ENCODE data around the gene LUZP2.

The LUZP2 gene

DNA sequence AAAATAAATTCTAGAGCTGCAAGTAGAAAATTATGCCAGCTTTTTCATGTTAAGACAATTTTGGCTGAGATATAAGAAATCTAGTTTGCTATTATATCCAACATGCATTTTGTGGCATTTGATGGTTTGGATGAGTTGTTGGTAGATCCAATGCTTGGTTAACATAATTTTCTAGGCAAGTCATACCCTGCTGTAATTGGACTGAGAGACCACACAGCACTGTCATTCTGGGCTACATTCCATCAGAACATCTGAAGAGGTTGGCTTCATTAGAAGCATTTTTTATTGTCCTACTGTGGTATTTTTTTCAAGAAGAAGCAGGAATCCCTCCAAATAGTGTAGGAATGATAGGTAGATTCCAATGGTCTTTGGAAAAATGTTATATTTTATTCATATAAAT lies 561.0 kb downstream of the LUZP2 start:
- no peak for DNase-seq (ENCODE audit: low read depth)
- no peak overlapping the region for H3K4me3 ChIP-seq (ENCODE audit: low read length)
- TF ChIP-seq, protein P1, sequence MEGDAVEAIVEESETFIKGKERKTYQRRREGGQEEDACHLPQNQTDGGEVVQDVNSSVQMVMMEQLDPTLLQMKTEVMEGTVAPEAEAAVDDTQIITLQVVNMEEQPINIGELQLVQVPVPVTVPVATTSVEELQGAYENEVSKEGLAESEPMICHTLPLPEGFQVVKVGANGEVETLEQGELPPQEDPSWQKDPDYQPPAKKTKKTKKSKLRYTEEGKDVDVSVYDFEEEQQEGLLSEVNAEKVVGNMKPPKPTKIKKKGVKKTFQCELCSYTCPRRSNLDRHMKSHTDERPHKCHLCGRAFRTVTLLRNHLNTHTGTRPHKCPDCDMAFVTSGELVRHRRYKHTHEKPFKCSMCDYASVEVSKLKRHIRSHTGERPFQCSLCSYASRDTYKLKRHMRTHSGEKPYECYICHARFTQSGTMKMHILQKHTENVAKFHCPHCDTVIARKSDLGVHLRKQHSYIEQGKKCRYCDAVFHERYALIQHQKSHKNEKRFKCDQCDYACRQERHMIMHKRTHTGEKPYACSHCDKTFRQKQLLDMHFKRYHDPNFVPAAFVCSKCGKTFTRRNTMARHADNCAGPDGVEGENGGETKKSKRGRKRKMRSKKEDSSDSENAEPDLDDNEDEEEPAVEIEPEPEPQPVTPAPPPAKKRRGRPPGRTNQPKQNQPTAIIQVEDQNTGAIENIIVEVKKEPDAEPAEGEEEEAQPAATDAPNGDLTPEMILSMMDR (conservative IDR thresholded peaks at IDR 0.05; ENCODE audit: low read depth, low read length): no peak

GRCh38 chr11:25065746-25066145 lies 568.9 kb downstream of the LUZP2 start:
- TF ChIP-seq, protein P1 (conservative IDR thresholded peaks at IDR 0.05; ENCODE audit: low read depth, low read length): no peak
- H3K4me3 ChIP-seq (ENCODE audit: low read length): no peak overlapping the region
- peak; percentile 43 for DNase-seq (ENCODE audit: low read depth)

DNA sequence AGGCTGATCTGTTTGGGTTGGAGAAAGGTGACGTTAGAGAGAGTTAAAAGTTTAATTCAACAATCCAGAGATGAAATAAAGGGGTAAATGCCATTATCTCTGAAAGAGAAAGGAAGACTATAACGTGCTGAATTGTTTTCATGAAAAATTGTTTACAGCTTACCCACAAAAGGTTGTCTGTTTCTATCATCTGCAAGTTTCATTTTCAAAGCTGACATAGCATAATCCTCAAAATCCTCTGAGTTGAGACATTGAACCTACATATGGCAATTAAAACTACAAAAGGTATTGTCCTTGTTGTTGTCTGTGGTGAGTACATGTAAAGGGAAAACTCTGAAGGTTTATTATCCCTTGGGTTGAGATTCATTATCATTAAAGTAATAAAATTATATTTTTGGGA lies 569.9 kb downstream of the LUZP2 start:
- DNase-seq (ENCODE audit: low read depth): no peak
- TF ChIP-seq, protein P1 (conservative IDR thresholded peaks at IDR 0.05; ENCODE audit: low read depth, low read length): no peak
- H3K4me3 ChIP-seq (ENCODE audit: low read length): no peak overlapping the region

DNA sequence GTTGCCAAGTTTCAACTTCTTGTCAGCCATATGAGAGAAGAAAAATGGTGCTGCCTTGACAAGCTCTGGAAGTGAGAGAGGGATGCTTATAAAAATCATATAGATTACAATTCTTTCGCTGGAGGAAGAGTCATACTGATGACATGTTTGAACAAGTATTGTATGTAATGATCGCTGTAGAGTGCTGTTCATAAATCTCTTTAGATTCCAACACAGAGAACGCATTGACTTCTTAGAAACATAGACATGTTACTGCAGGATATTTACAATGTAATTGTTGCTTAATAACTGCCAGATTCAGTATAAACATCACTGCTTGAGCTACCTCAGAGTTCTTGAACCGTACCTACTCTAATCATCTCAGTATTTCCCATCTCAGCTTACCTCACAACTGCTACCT lies 571.6 kb downstream of the LUZP2 start:
- no peak for DNase-seq (ENCODE audit: low read depth)
- TF ChIP-seq, protein P1 (conservative IDR thresholded peaks at IDR 0.05; ENCODE audit: low read depth, low read length): no peak
- H3K4me3 ChIP-seq (ENCODE audit: low read length): no peak overlapping the region

GRCh38 chr11:25094085-25094802 lies 597.4 kb downstream of the LUZP2 start:
- no peak overlapping the region for H3K4me3 ChIP-seq (ENCODE audit: low read length)
- TF ChIP-seq, protein P1 (conservative IDR thresholded peaks at IDR 0.05; ENCODE audit: low read depth, low read length): no peak
- DNase-seq (ENCODE audit: low read depth): no peak

DNA sequence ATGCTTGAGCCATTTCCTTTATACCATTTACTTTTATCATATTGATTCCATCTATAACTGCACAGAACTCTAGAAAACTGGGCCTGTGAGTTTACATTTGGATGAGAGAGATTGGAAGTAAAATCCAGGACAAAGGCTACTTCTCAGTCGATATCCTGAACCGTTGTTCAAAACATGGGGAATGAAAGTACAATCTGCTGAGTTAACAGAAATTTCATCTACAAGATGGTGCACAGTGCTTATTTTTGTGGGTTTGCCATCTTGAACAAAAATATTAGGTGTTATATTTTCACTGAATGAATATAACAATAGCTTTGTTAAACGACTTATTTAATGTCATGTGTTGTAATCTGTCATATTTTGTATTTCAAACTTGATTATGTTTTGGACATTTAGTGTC lies 622.6 kb downstream of the LUZP2 start:
- DNase-seq (ENCODE audit: low read depth): no peak
- TF ChIP-seq, protein P1 (conservative IDR thresholded peaks at IDR 0.05; ENCODE audit: low read depth, low read length): no peak
- H3K4me3 ChIP-seq (ENCODE audit: low read length): no peak overlapping the region

All from retinal pigment epithelial cell (primary cell).